ENCODE results near the gene FGD5. TPM values are rescaled to one million over a fixed set of nuclear protein-coding genes. Genes with fewer than 3 reads are reported as not detected.

FGD5 gene, protein sequence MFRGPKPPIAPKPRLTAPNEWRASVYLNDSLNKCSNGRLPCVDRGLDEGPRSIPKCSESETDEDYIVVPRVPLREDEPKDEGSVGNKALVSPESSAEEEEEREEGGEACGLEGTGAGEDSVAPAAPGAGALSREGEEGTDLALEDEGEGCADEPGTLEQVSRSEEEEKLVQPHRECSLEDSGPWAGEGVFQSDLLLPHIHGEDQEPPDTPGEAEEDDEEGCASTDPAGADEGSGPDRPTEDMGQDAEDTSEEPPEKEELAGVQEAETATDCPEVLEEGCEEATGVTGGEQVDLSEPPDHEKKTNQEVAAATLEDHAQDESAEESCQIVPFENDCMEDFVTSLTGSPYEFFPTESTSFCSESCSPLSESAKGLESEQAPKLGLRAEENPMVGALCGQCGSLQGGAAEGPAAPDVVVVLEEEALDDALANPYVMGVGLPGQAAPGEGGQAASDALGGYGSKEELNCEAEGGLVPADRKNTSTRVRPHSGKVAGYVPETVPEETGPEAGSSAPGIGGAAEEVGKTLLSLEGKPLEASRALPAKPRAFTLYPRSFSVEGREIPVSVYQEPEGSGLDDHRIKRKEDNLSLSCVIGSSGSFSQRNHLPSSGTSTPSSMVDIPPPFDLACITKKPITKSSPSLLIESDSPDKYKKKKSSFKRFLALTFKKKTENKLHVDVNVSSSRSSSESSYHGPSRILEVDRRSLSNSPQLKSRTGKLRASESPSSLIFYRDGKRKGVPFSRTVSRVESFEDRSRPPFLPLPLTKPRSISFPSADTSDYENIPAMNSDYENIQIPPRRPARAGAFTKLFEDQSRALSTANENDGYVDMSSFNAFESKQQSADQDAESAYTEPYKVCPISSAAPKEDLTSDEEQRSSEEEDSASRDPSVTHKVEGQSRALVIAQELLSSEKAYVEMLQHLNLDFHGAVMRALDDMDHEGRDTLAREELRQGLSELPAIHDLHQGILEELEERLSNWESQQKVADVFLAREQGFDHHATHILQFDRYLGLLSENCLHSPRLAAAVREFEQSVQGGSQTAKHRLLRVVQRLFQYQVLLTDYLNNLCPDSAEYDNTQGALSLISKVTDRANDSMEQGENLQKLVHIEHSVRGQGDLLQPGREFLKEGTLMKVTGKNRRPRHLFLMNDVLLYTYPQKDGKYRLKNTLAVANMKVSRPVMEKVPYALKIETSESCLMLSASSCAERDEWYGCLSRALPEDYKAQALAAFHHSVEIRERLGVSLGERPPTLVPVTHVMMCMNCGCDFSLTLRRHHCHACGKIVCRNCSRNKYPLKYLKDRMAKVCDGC (N-terminal part only)
- 0.06 TPM for polyA plus RNA-seq (2012; ENCODE audit: missing spikeins)

GRCh38 chr3:14818804-14819500, at the start of gene FGD5:
Gene FGD5, plus strand, starts transcription at chr3:14818962. Its CDS starts 110 bp downstream, at chr3:14819072.
- DNase-seq (ENCODE audit: insufficient read length) (no peak), FAIRE-seq (no peak)
- no peak for TF ChIP-seq POLR2AphosphoS5 (IDR thresholded peaks at IDR 0.05; ENCODE audit: low read depth, low read length)
- TF ChIP-seq POLR2A (IDR thresholded peaks at IDR 0.05; ENCODE audit: low read depth, low read length), result no peak
- TF ChIP-seq TAF1 (IDR thresholded peaks at IDR 0.05; ENCODE audit: borderline replicate concordance, low read depth, low read length), result no peak

- DNase-seq (ENCODE audit: insufficient read length), result no peak
- TF ChIP-seq POLR2A (IDR thresholded peaks at IDR 0.05; ENCODE audit: low read depth, low read length) (no peak), TAF1 (IDR thresholded peaks at IDR 0.05; ENCODE audit: borderline replicate concordance, low read depth, low read length) (no peak), POLR2AphosphoS5 (IDR thresholded peaks at IDR 0.05; ENCODE audit: low read depth, low read length) (no peak)
- FAIRE-seq, result no peak
Observed at GRCh38 chr3:14769544-14770325, 49.0 kb upstream of the FGD5 start.

GRCh38 chr3:14770591-14770990, 48.2 kb upstream of the FGD5 start:
- FAIRE-seq (no peak), DNase-seq (ENCODE audit: insufficient read length) (no peak)
- TF ChIP-seq POLR2AphosphoS5 (IDR thresholded peaks at IDR 0.05; ENCODE audit: low read depth, low read length), result no peak
- TF ChIP-seq POLR2A (IDR thresholded peaks at IDR 0.05; ENCODE audit: low read depth, low read length), result no peak
- TF ChIP-seq TAF1 (IDR thresholded peaks at IDR 0.05; ENCODE audit: borderline replicate concordance, low read depth, low read length), result no peak

GRCh38 chr3:14771593-14772497, 46.9 kb upstream of the FGD5 start:
- DNase-seq (ENCODE audit: insufficient read length), result no peak
- TF ChIP-seq POLR2A (IDR thresholded peaks at IDR 0.05; ENCODE audit: low read depth, low read length), result no peak
- no peak for TF ChIP-seq TAF1 (IDR thresholded peaks at IDR 0.05; ENCODE audit: borderline replicate concordance, low read depth, low read length)
- TF ChIP-seq POLR2AphosphoS5 (IDR thresholded peaks at IDR 0.05; ENCODE audit: low read depth, low read length), result no peak
- no peak for FAIRE-seq

GRCh38 chr3:14772533-14773138, 46.1 kb upstream of the FGD5 start:
- no peak for TF ChIP-seq POLR2AphosphoS5 (IDR thresholded peaks at IDR 0.05; ENCODE audit: low read depth, low read length)
- TF ChIP-seq TAF1 (IDR thresholded peaks at IDR 0.05; ENCODE audit: borderline replicate concordance, low read depth, low read length), result no peak
- TF ChIP-seq POLR2A (IDR thresholded peaks at IDR 0.05; ENCODE audit: low read depth, low read length), result no peak
- DNase-seq (ENCODE audit: insufficient read length) (no peak), FAIRE-seq (no peak)

DNA sequence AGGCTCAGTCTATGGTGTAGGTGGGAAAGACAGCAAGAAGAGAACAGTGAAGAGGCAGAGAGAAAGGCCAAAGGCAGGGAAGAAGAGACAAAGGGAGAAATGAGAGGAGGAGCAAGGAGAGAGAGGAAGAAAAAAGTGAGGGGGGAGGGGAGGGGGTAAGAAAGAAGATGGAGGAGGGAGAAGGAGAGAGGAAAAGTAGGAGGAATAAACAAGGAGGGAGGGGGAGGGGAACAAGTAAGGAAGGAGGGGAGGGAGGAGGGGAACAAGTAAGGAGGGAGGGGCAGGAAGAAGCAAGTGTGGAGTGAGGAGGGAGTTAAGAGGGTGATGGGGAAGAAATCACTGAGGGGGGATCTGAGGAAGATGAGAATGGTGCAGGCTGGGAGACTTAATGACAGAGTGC, 45.5 kb upstream of the FGD5 start:
- no peak for DNase-seq (ENCODE audit: insufficient read length)
- no peak for FAIRE-seq
- TF ChIP-seq POLR2AphosphoS5 (IDR thresholded peaks at IDR 0.05; ENCODE audit: low read depth, low read length) (no peak), POLR2A (IDR thresholded peaks at IDR 0.05; ENCODE audit: low read depth, low read length) (no peak)

GRCh38 chr3:14773691-14774128, 45.1 kb upstream of the FGD5 start:
- DNase-seq (ENCODE audit: insufficient read length) (no peak), FAIRE-seq (no peak)
- no peak for TF ChIP-seq POLR2AphosphoS5 (IDR thresholded peaks at IDR 0.05; ENCODE audit: low read depth, low read length)
- TF ChIP-seq TAF1 (IDR thresholded peaks at IDR 0.05; ENCODE audit: borderline replicate concordance, low read depth, low read length), result no peak
- TF ChIP-seq POLR2A (IDR thresholded peaks at IDR 0.05; ENCODE audit: low read depth, low read length), result no peak

DNA sequence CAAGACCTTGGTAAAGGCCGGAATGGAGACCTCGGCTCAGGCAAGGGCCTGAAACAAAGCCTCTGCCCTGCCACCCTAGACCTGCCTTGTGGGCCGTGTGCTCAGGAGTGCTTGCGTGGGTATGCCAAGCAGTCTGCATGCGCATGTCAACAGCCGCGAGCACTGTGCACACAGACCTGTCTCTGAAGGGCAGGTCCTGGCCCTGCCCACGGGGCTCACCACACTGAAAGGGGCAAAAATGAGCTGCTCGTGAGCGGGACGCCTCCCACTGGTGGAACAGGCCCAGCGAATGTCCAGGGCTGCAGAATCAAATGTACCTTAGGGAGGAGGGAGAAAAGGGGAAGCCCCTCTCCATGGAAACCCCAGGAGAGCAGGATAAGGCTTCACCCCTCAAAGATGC, 44.3 kb upstream of the FGD5 start:
- DNase-seq (ENCODE audit: insufficient read length) (no peak), FAIRE-seq (no peak)
- no peak for TF ChIP-seq POLR2AphosphoS5 (IDR thresholded peaks at IDR 0.05; ENCODE audit: low read depth, low read length)
- TF ChIP-seq POLR2A (IDR thresholded peaks at IDR 0.05; ENCODE audit: low read depth, low read length), result no peak
- TF ChIP-seq TAF1 (IDR thresholded peaks at IDR 0.05; ENCODE audit: borderline replicate concordance, low read depth, low read length), result no peak

- TF ChIP-seq TAF1 (IDR thresholded peaks at IDR 0.05; ENCODE audit: borderline replicate concordance, low read depth, low read length) (no peak), POLR2AphosphoS5 (IDR thresholded peaks at IDR 0.05; ENCODE audit: low read depth, low read length) (no peak), POLR2A (IDR thresholded peaks at IDR 0.05; ENCODE audit: low read depth, low read length) (no peak)
- DNase-seq (ENCODE audit: insufficient read length) (no peak), FAIRE-seq (no peak)
Observed at GRCh38 chr3:14775011-14775410, 43.8 kb upstream of the FGD5 start.

Data from GM12892 (cell line).